C4-2B (cell line): ENCODE results near the gene XKR7.

Experiments
- CTCF ChIP-seq: fragments of 450-650 bp; conservative IDR thresholded peaks from 2 replicates; pipeline ENCODE4 v1.5.1; 2017; ENCODE audit warnings: mild to moderate bottlenecking
- ZFX ChIP-seq: fragments of 450-650 bp; IDR thresholded peaks from 2 replicates; pipeline ENCODE4 v1.6.1; 2017

- TF ChIP-seq CTCF (no peak), ZFX (no peak)
Observed at GRCh38 chr20:32024683-32025295, 56.8 kb downstream of the XKR7 start.
